WTC11 (cell line): ENCODE measurements around the gene MYO15B.

Experiments used
- NFE2L1 ChIP-seq: sonication (generic); formaldehyde crosslinking; IDR thresholded peaks from 2 replicates; pipeline ENCODE4 v1.8.1; 2023; ENCODE audit warnings: missing genetic modification reagents
- TP53 ChIP-seq: sonication (generic); formaldehyde crosslinking; IDR thresholded peaks from 2 replicates; pipeline ENCODE4 v1.8.1; 2023; ENCODE audit warnings: mild to moderate bottlenecking, missing genetic modification reagents
- TF ChIP-seq, protein P1 (sequence below): fragments of 200-600 bp; IDR thresholded peaks from 2 replicates; pipeline ENCODE4 v1.8.0; 2022; ENCODE audit warnings: antibody characterized with exemption

DNA sequence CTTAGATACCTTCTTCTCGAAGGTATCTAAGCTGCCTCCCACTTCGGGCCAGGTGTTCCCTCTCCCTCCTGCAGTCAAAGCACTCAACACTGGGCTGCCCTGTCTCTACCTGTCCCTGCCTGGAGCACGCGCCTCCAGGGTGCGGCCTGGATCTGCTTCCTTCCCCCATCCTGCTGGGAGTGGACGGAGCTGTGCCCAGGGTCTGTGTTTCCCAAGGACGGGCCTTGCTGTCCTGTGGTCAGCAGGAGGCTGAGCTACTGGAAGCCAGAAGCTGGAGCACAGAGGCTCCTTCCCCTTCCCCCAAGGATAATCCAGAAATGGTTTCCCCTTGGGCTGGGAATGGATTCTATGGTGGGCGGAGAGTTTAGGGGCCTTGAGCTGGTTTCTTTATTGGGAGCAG is 45.4 kb upstream of the MYO15B start:
- TF ChIP-seq, protein P1, sequence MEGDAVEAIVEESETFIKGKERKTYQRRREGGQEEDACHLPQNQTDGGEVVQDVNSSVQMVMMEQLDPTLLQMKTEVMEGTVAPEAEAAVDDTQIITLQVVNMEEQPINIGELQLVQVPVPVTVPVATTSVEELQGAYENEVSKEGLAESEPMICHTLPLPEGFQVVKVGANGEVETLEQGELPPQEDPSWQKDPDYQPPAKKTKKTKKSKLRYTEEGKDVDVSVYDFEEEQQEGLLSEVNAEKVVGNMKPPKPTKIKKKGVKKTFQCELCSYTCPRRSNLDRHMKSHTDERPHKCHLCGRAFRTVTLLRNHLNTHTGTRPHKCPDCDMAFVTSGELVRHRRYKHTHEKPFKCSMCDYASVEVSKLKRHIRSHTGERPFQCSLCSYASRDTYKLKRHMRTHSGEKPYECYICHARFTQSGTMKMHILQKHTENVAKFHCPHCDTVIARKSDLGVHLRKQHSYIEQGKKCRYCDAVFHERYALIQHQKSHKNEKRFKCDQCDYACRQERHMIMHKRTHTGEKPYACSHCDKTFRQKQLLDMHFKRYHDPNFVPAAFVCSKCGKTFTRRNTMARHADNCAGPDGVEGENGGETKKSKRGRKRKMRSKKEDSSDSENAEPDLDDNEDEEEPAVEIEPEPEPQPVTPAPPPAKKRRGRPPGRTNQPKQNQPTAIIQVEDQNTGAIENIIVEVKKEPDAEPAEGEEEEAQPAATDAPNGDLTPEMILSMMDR = no peak
- no peak for TF ChIP-seq NFE2L1 (CRISPR knock-in tag)
- no peak for TF ChIP-seq TP53 (CRISPR knock-in tag)
